Inflammatory macrophage treated with lipopolysaccharide for 1 hour (primary cell): ENCODE results near the gene THSD7A.

Source experiments
- DNase-seq, 2 donors: peaks; one replicate each; pipeline ENCODE4 v3.0.0-alpha.2; 2020 to 2022

THSD7A gene

GRCh38 chr7:11749629-11750028, 82.4 kb downstream of the THSD7A start:
- DNase-seq: no peak

- DNase-seq: no peak
Observed at GRCh38 chr7:11748884-11749283, 83.1 kb downstream of the THSD7A start.

- DNase-seq: no peak
Observed at GRCh38 chr7:11747715-11748485, 84.1 kb downstream of the THSD7A start.

GRCh38 chr7:11746591-11746990, 85.4 kb downstream of the THSD7A start:
- DNase-seq: no peak

- DNase-seq: no peak
Observed at GRCh38 chr7:11743548-11743947, 88.5 kb downstream of the THSD7A start.

- DNase-seq: no peak
Observed at GRCh38 chr7:11743016-11743415, 89.0 kb downstream of the THSD7A start.

GRCh38 chr7:11742496-11742895, 89.5 kb downstream of the THSD7A start:
- no peak for DNase-seq

GRCh38 chr7:11737723-11738122, 94.3 kb downstream of the THSD7A start:
- no peak for DNase-seq

- no peak for DNase-seq
Observed at GRCh38 chr7:11732207-11732606, 99.8 kb downstream of the THSD7A start.

GRCh38 chr7:11730725-11731124, 101.3 kb downstream of the THSD7A start:
- no peak for DNase-seq

- no peak for DNase-seq
Observed at GRCh38 chr7:11727864-11728263, 104.1 kb downstream of the THSD7A start.

GRCh38 chr7:11726794-11727155, 105.2 kb downstream of the THSD7A start:
- DNase-seq: no peak

- DNase-seq: no peak
Observed at GRCh38 chr7:11726001-11726793, 105.8 kb downstream of the THSD7A start.

GRCh38 chr7:11716185-11716584, 115.8 kb downstream of the THSD7A start:
- DNase-seq: no peak

- no peak for DNase-seq
Observed at GRCh38 chr7:11714676-11715075, 117.3 kb downstream of the THSD7A start.

- no peak for DNase-seq
Observed at GRCh38 chr7:11714205-11714604, 117.8 kb downstream of the THSD7A start.

GRCh38 chr7:11713352-11713751, 118.6 kb downstream of the THSD7A start:
- DNase-seq: no peak

GRCh38 chr7:11710377-11710776, 121.6 kb downstream of the THSD7A start:
- DNase-seq: no peak

GRCh38 chr7:11709196-11709595, 122.8 kb downstream of the THSD7A start:
- DNase-seq: no peak

- no peak for DNase-seq
Observed at GRCh38 chr7:11707606-11708193, 124.3 kb downstream of the THSD7A start.

- no peak for DNase-seq
Observed at GRCh38 chr7:11706666-11707605, 125.1 kb downstream of the THSD7A start.

- DNase-seq: no peak
Observed at GRCh38 chr7:11703829-11704228, 128.2 kb downstream of the THSD7A start.

GRCh38 chr7:11702938-11703337, 129.1 kb downstream of the THSD7A start:
- no peak for DNase-seq
